ENCODE data around the gene CFAP70. TPM values are rescaled to one million over a fixed set of nuclear protein-coding genes. Genes with fewer than 3 reads are reported as not detected.

CFAP70 gene
- total RNA-seq, 1 experiment from 2014 or later = 2.8 TPM

- Histone ChIP-seq H3K4me3 (no peak overlapping the region), H3K9me3 (no peaks in the 10 kb centered on the region; the same call in 1 of the 2 replicates), H3K36me3 (no peaks in the 10 kb centered on the region; the same call in none of the 2 replicates), H3K27me3 (no peaks in the 10 kb centered on the region)
- DNase-seq = no peak
These were observed 148.1 kb downstream of the CFAP70 start for GRCh38 chr10:73210395-73211105.

- no peaks in the 10 kb centered on the region; the same call in 1 of the 2 replicates for H3K9me3 ChIP-seq
- no peak for DNase-seq
- H3K4me3 ChIP-seq = no peak overlapping the region
- H3K36me3 ChIP-seq = no peaks in the 10 kb centered on the region; the same call in none of the 2 replicates
- H3K27me3 ChIP-seq = no peaks in the 10 kb centered on the region
These were observed 149.0 kb downstream of the CFAP70 start for GRCh38 chr10:73209705-73210104.

GRCh38 chr10:73207883-73208282 lies 150.8 kb downstream of the CFAP70 start:
- Histone ChIP-seq H3K27me3 (no peaks in the 10 kb centered on the region), H3K9me3 (no peaks in the 10 kb centered on the region; the same call in 1 of the 2 replicates), H3K4me3 (no peak overlapping the region), H3K36me3 (no peaks in the 10 kb centered on the region; the same call in none of the 2 replicates)
- DNase-seq = peak; percentile 22

GRCh38 chr10:73206385-73206784 lies 152.3 kb downstream of the CFAP70 start:
- Histone ChIP-seq H3K36me3 (no peaks in the 10 kb centered on the region; the same call in none of the 2 replicates), H3K27me3 (no peaks in the 10 kb centered on the region), H3K9me3 (no peaks in the 10 kb centered on the region; the same call in 1 of the 2 replicates), H3K4me3 (no peak overlapping the region)
- no peak for DNase-seq

- no peak overlapping the region for H3K4me3 ChIP-seq
- no peaks in the 10 kb centered on the region for H3K27me3 ChIP-seq
- DNase-seq = no peak
- H3K9me3 ChIP-seq = no peaks in the 10 kb centered on the region; the same call in 1 of the 2 replicates
- H3K36me3 ChIP-seq = no peaks in the 10 kb centered on the region; the same call in none of the 2 replicates
These were observed 152.8 kb downstream of the CFAP70 start for GRCh38 chr10:73205890-73206289.

GRCh38 chr10:73205081-73205480 lies 153.6 kb downstream of the CFAP70 start:
- no peak overlapping the region for H3K4me3 ChIP-seq
- no peak for DNase-seq
- no peaks in the 10 kb centered on the region; the same call in none of the 2 replicates for H3K36me3 ChIP-seq
- no peaks in the 10 kb centered on the region; the same call in 1 of the 2 replicates for H3K9me3 ChIP-seq
- H3K27me3 ChIP-seq = no peaks in the 10 kb centered on the region

Other genes with a start within 250 kb of the CFAP70 start
- gene NUDT13, start 248.4 kb downstream of the CFAP70 start, total RNA-seq (2014; rRNA removed; shearing (Covaris generic); ENCODE audit: low replicate concordance) = not detected in 2 replicates
- gene ECD, start 190.9 kb downstream of the CFAP70 start, total RNA-seq (2014; rRNA removed; shearing (Covaris generic); ENCODE audit: low replicate concordance) = 38.3 and 39.6 TPM in 2 replicates
- gene FAM149B1, start 190.7 kb downstream of the CFAP70 start, total RNA-seq (2014; rRNA removed; shearing (Covaris generic); ENCODE audit: low replicate concordance) = 5.6 and 7.4 TPM in 2 replicates
- 31.1 and 39.5 TPM in 2 replicates for gene DNAJC9, start 111.6 kb downstream of the CFAP70 start, total RNA-seq (2014; rRNA removed; shearing (Covaris generic); ENCODE audit: low replicate concordance)
- gene MRPS16, start 106.2 kb downstream of the CFAP70 start, total RNA-seq (2014; rRNA removed; shearing (Covaris generic); ENCODE audit: low replicate concordance) = 61.4 TPM in 2 replicates
- 32.7 and 62.7 TPM in 2 replicates for gene ANXA7, start 55.2 kb upstream of the CFAP70 start, total RNA-seq (2014; rRNA removed; shearing (Covaris generic); ENCODE audit: low replicate concordance)
- 0.10 and 2.4 TPM in 2 replicates for gene MSS51, start 74.7 kb upstream of the CFAP70 start, total RNA-seq (2014; rRNA removed; shearing (Covaris generic); ENCODE audit: low replicate concordance)
- 5.9 and 14.5 TPM in 2 replicates for gene PPP3CB, start 137.2 kb upstream of the CFAP70 start, total RNA-seq (2014; rRNA removed; shearing (Covaris generic); ENCODE audit: low replicate concordance)
- 5.3 and 10.2 TPM in 2 replicates for gene USP54, start 232.5 kb upstream of the CFAP70 start, total RNA-seq (2014; rRNA removed; shearing (Covaris generic); ENCODE audit: low replicate concordance)